Measurements from ENCODE around the gene PRRC2A. TPM values are rescaled to one million over a fixed set of nuclear protein-coding genes. Genes with fewer than 3 reads are reported as not detected.

Gene PRRC2A
- total RNA-seq, 1 donor from 2014 or later: 66.1 TPM

DNA sequence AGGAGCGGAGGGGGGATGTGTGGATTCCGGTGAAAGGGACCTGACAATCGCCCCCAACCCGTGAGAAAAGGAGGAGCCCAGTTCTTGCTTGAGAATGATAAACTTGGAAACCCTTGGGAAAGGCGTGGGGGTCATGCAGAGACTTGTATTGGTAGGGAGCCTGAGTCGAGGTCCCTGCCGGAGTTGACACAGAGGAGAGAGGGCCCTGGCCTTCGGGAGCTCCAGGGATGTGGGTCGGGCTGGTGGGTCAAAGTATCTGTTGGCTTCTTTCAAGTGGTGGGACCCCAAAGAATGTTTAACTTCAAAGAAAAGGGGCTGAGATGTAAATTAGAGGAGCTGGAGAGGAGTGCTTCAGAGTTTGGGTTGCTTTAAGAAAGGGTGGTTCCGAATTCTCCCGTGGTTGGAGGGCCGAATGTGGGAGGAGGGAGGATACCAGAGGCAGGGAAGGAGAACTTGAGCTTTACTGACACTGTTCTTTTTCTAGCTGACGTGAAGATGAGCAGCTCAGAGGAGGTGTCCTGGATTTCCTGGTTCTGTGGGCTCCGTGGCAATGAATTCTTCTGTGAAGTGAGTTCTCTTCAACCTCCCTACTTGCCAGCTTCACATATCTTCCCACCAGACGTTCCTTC, 45.9 kb downstream of the PRRC2A start:
- DNase-seq: no peak

DNA sequence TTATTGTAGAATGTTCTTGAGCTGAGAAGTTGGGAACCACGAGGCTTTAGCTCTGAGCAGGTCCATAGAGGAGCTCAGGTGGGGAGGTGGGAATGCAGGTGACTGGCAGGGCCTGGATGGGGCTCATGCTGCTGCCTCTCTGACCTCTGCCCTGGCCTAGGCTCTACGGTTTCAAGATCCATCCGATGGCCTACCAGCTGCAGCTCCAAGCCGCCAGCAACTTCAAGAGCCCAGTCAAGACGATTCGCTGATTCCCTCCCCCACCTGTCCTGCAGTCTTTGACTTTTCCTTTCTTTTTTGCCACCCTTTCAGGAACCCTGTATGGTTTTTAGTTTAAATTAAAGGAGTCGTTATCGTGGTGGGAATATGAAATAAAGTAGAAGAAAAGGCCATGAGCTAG, 49.2 kb downstream of the PRRC2A start, which contains the start of gene LY6G5B:
Gene LY6G5B (plus strand): TSS at position 301 of the 400 bp plus-strand sequence. CDS start 975 bp downstream, outside the sequence.
- no peak for DNase-seq

- no peak for DNase-seq
These were observed 55.9 kb downstream of the PRRC2A start for GRCh38 chr6:31676322-31676903.

DNA sequence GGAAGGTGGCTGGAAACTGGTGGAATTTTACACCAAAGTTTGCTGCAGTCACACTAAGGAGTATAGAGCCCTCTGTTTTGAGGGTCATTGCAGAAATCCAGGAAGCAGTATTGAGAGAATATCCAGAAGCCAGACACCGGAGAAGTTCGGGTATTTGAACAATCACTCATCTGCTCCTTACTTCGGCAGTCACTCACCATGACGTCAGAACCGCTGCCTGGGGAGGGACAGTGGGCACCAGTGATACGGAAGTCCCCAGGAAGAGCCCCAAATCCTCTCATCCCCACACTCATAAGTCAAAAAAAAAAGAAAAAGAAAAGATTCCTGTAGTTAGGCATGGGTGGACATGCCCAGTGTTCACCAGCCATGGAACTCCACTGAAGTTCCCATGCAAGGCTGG, 56.4 kb downstream of the PRRC2A start:
- DNase-seq: no peak

DNA sequence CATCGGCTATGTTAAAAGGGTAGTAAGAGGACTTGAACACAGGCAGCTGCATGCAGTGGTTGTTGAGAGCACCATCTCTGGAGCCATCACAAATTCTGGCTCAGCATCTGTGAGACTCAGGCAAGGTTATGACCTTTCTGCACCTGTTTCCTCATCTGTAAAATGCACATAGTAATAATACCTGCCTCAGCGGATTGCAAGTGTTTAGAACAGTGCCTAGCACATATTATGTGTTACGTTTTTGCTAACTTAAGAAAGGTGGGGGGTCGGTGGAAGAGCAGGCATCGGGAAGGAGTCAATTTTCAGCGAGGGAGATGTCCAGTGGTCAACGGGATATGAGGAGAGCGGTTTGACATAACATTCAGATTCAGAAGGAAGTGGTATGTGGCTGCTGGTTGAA, 57.4 kb downstream of the PRRC2A start:
- DNase-seq: no peak

DNA sequence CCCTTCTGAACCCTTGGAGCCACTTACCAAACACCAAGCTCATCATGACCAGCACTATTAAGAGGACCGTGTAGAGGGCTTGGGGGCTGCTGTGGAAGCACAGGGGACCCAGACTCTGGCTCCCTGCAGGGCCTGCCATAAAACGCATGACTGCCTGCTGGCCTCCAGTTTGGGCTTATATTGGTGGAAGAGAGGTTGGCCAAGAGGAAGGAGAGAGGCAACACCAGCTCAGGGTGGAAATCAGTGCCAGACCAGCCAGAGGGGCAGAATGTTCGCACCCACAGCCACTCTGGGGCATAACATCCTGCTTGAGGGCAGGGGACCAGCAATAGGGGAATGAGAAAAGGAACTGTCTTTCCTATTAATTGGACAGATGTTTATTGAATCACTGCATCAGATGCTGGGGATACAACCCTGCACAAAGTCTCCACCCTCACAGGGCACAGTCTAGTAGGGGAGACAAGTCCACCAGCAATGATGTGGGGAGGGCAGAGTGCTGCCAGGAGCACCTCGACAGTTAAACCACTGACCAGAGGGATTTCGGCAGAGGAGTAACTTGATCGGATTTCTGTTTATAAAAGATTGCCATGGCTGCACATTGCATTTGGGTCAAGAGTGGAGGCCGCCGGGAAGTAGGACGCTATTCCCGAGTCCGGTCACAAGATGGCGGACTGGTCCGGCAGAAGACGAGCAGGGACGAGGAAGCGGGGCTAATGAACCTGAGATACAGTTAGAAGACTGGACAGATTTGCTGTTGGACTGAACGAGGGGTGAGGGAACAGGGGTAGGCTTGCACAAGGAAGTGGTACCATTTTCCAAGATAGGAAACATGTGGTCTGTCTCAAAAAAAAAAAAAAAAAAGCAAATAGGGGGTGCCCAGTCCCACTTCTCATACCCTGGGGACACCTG, 60.0 kb downstream of the PRRC2A start, which contains the start of gene LY6G5C:
Gene LY6G5C (minus strand): TSS at position 842 of the 909 bp plus-strand sequence. CDS start 694 bp downstream, at position 148.
- DNase-seq: peak; percentile 91

DNA sequence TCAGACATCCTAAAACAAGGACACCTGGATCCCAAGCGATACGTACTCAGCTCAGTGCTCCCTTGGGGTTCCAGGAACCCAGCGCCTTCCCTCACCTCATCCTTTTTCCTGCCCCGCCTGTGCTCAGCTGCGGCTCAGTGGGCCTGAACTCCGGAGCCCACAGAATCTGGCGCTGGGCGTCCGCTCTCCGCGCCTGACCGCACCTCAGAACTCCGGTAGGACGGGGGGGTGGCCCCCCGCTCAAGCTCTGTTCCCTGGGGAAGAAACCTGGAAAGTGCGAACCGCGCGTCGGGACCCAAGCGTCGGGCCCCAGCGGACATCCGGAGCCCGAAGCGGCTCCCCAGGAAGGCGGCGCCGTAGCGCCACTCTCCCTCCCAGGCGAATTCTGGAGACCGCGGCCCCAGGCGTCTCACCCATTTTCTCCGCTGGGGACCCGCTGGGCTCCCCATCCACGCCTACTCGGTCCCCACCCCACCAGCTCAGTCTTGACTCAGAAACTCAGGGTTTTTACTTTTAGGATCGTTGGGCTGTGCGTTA, 60.7 kb downstream of the PRRC2A start:
- peak; percentile 34 for DNase-seq

DNA sequence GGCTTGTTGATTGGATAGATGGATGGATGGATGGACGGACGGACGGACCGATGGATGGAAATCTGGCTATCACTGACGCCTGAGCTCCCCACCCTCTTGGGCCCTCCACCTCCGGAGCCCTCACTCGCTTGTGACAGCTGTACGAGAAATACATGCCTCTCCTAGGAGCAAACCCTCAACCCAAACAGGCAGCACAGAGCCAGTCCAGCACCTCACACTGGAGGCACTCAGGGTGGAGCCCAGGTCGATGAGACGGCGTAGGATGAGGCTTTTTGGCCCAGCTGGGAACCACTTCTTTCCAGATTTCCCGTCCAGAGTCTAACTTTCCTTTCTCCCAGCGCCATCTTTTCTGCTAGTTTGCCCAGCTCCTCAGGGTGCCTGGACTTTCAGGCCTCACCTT, 63.1 kb downstream of the PRRC2A start:
- DNase-seq: peak; percentile 14

DNA sequence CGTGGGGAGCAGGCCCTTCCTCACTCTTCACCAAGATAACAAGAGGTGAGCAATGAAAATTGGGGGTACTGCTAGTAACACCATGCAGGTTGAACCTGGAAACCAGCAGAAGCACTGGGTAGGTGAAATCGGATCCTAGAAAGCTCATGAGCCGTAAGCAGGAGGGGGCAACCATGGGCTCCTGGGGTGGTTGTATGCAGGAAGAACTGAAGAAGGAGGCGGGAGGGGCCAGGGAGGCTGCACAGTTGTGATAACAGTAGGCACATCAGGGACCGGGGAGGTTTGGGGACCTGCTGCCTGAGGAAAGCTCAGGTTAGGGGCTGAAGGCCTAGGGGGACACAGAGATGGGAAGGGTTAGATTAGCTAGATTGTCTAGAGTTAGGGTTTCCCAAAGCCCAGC, 66.0 kb downstream of the PRRC2A start:
- DNase-seq: no peak

GRCh38 chr6:31687321-31687720, 66.8 kb downstream of the PRRC2A start:
- peak; percentile 32 for DNase-seq

Small RNA genes within 50 kb of the gene (small RNA-seq; reads per million reads assigned to genes)
- gene MIR6832 (ENCODE audit: low replicate concordance) (not detected), gene RF00019 (ENCODE audit: low replicate concordance) (not detected), gene SNORA38 (ENCODE audit: low replicate concordance) (3.8 reads per million, percentile 91 among the genes with 10 or more reads in this experiment), gene UQCRHP1 (ENCODE audit: low replicate concordance) (not detected)

Other genes with a start within 250 kb of the PRRC2A start
- gene MICA, start 217.1 kb upstream of the PRRC2A start, total RNA-seq: 6.8 TPM
- 3.9 TPM for gene MICB, start 122.6 kb upstream of the PRRC2A start, total RNA-seq
- gene MCCD1, start 91.8 kb upstream of the PRRC2A start, total RNA-seq: not detected
- gene DDX39B, start 78.7 kb upstream of the PRRC2A start, total RNA-seq: 319 TPM
- gene ATP6V1G2, start 74.1 kb upstream of the PRRC2A start, total RNA-seq: 1.3 TPM
- 11.4 TPM for gene NFKBIL1, start 73.1 kb upstream of the PRRC2A start, total RNA-seq
- gene LTA, start 48.4 kb upstream of the PRRC2A start, total RNA-seq: not detected
- gene TNF, start 45.1 kb upstream of the PRRC2A start, total RNA-seq: not detected
- gene LTB, start 38.3 kb upstream of the PRRC2A start, total RNA-seq: 1.7 TPM
- 1.5 TPM for gene LST1, start 34.4 kb upstream of the PRRC2A start, total RNA-seq
- gene NCR3, start 27.7 kb upstream of the PRRC2A start, total RNA-seq: not detected
- 10.9 TPM for gene AIF1, start 5.5 kb upstream of the PRRC2A start, total RNA-seq
- 154 TPM for gene BAG6, start 31.9 kb downstream of the PRRC2A start, total RNA-seq
- gene APOM, start 35.2 kb downstream of the PRRC2A start, total RNA-seq: not detected
- gene C6orf47, start 40.1 kb downstream of the PRRC2A start, total RNA-seq: 20.8 TPM
- 18.0 TPM for gene GPANK1, start 44.3 kb downstream of the PRRC2A start, total RNA-seq
- gene CSNK2B, start 45.4 kb downstream of the PRRC2A start, total RNA-seq: 92.1 TPM
- 2.6 TPM for gene LY6G5B, start 49.3 kb downstream of the PRRC2A start, total RNA-seq
- gene LY6G5C, start 60.4 kb downstream of the PRRC2A start, total RNA-seq: not detected
- gene ABHD16A, start 82.6 kb downstream of the PRRC2A start, total RNA-seq: 46.2 TPM
- 0.82 TPM for gene LY6G6F, start 86.2 kb downstream of the PRRC2A start, total RNA-seq
- gene LY6G6D, start 94.6 kb downstream of the PRRC2A start, total RNA-seq: not detected
- gene LY6G6C, start 101.0 kb downstream of the PRRC2A start, total RNA-seq: 1.1 TPM
- gene MPIG6B, start 102.7 kb downstream of the PRRC2A start, total RNA-seq: not detected
- gene DDAH2, start 108.6 kb downstream of the PRRC2A start, total RNA-seq: 114 TPM
- gene CLIC1, start 115.8 kb downstream of the PRRC2A start, total RNA-seq: 131 TPM
- gene MSH5, start 119.3 kb downstream of the PRRC2A start, total RNA-seq: 9.6 TPM
- not detected for gene SAPCD1, start 141.9 kb downstream of the PRRC2A start, total RNA-seq
- gene VWA7, start 156.6 kb downstream of the PRRC2A start, total RNA-seq: 2.3 TPM
- gene VARS1, start 175.0 kb downstream of the PRRC2A start, total RNA-seq: 42.5 TPM
- 20.8 TPM for gene LSM2, start 186.3 kb downstream of the PRRC2A start, total RNA-seq
- gene HSPA1L, start 194.6 kb downstream of the PRRC2A start, total RNA-seq: 4.5 TPM
- 698 TPM for gene HSPA1A, start 194.8 kb downstream of the PRRC2A start, total RNA-seq
- gene HSPA1B, start 207.0 kb downstream of the PRRC2A start, total RNA-seq: 827 TPM
- gene NEU1, start 242.1 kb downstream of the PRRC2A start, total RNA-seq: 25.6 TPM

All from tongue (tissue), 3 donors.